A673 (cell line): ENCODE measurements around the gene TBXAS1. TPM values are rescaled to one million over a fixed set of nuclear protein-coding genes. Genes with fewer than 3 reads are reported as not detected.

Experiments
- BruUV-seq: library from RNA; stranded (reverse); fragments of 400-500 nt; replicated peaks from 2 replicates; lab custom pipeline; 2021; lab: Mats Ljungman, UMichigan
- CTCF ChIA-PET: fragments of 300-600 bp; sonication (Branson Sonifier 250); formaldehyde crosslinking; loops from one replicate; lab custom pipeline; 2022; ENCODE audit warnings: antibody characterized with exemption; lab: Charles Lee
- POLR2A ChIA-PET: fragments of 300-600 bp; sonication (Branson Sonifier 250); formaldehyde crosslinking; loops from one replicate; lab custom pipeline; 2022; ENCODE audit warnings: antibody characterized with exemption; ENCODE audit not compliant: low non-redundant PET; lab: Charles Lee
- DNase-seq: peaks from one replicate; pipeline ENCODE4 v3.0.0-alpha.2; 2015; ENCODE audit warnings: low spot score
- H3K27ac ChIP-seq: fragments of 200-600 bp; sonication (generic); 2 replicates; pipeline ENCODE4 v1.5.1; 2016; ENCODE audit warnings: mixed run types, low read depth, mild to moderate bottlenecking, mixed read lengths, antibody characterized with exemption, low read length; ENCODE audit not compliant: poor library complexity, severe bottlenecking
- H3K27me3 ChIP-seq: fragments of 200-600 bp; sonication (generic); replicated peaks from 2 replicates; pipeline ENCODE4 v1.6.1; 2017; ENCODE audit warnings: mixed run types, low read depth, mild to moderate bottlenecking, mixed read lengths, antibody characterized with exemption, low read length; ENCODE audit not compliant: insufficient read depth, poor library complexity
- H3K36me3 ChIP-seq: fragments of 200-600 bp; sonication (generic); 2 replicates; pipeline ENCODE4 v1.6.1; 2016; ENCODE audit warnings: mixed run types, mild to moderate bottlenecking, mixed read lengths, antibody characterized with exemption, low read length; ENCODE audit not compliant: insufficient read depth, poor library complexity, severe bottlenecking
- H3K4me1 ChIP-seq: fragments of 200-600 bp; sonication (generic); 2 replicates; pipeline ENCODE4 v1.6.1; 2017; ENCODE audit warnings: mixed run types, mild to moderate bottlenecking, mixed read lengths, antibody characterized with exemption, low read length; ENCODE audit not compliant: insufficient read depth, poor library complexity, severe bottlenecking
- H3K4me3 ChIP-seq: fragments of 200-600 bp; sonication (generic); 2 replicates; pipeline ENCODE4 v1.5.1; 2016; ENCODE audit warnings: low read depth, mixed run types, mild to moderate bottlenecking, mixed read lengths, low read length; ENCODE audit not compliant: poor library complexity, severe bottlenecking
- H3K9me3 ChIP-seq: fragments of 200-600 bp; sonication (generic); 2 replicates; pipeline ENCODE4 v1.6.1; 2016; ENCODE audit warnings: mixed run types, low read depth, mild to moderate bottlenecking, mixed read lengths, antibody characterized with exemption, low read length; ENCODE audit not compliant: poor library complexity, severe bottlenecking
- EZH2 ChIP-seq: fragments of 200-600 bp; sonication (generic); IDR thresholded peaks from 2 replicates; pipeline ENCODE4 v1.6.1; 2017; ENCODE audit warnings: borderline replicate concordance, low read depth, mild to moderate bottlenecking, mixed read lengths, antibody characterized with exemption, low read length; ENCODE audit not compliant: poor library complexity, severe bottlenecking
- intact Hi-C: fragments of 100-400 bp; cut with micrococcal nuclease; formaldehyde crosslinking; loops from one replicate; pipeline ENCODE4 v1.10.0; 2022; ENCODE audit not compliant: unreplicated experiment
- total RNA-seq: library from RNA; stranded (reverse); gene quantifications from 2 replicates; pipeline ENCODE4 v1.2.3, GENCODE V29; 2021
- TF ChIP-seq, protein P1 (sequence below): fragments of 300-800, 200-600 bp; sonication (generic); conservative IDR thresholded peaks from 2 replicates; pipeline ENCODE4 v1.5.1; 2017; ENCODE audit warnings: low read depth, mild to moderate bottlenecking, antibody characterized with exemption, low read length, moderate library complexity, mixed read lengths

The TBXAS1 gene
- total RNA-seq, 1 experiment from 2014 or later, result 2.5 TPM

DNA sequence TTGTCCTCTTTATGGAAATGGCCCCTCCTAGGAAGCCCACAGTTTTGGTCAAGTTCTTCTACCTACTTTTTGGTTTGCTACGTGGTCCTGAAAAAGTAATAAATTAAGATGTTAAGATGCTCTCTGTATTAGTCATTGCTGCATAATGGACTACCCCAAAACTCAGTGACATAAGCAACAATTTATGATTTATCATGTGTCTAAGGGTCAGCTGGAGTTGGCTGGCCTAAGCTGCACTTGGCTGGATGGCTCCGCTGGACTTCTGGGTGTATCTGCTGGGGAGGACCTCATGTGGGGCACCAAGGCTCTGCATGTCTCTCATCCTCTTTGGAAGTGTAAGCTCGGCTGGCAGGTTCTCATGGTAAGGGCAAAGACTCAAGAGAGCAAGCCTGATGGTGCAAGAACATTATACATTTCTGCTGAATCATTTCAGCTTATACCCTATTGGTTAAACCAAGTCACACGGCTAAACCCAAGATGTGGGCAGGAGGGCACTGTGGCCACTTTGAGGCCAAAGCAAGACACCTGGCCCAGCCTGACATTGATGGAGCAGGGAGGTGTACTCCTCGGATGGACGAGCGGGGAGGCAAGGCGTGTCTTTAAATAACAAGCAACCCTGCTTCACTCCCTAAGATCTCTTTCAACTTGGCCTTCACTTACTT, 47.7 kb downstream of the TBXAS1 start:
- Histone ChIP-seq H3K36me3 (no peaks in the 10 kb centered on the region), H3K27ac (no peak overlapping the region), H3K4me1 (no peaks in the 10 kb centered on the region), H3K27me3 (no peaks in the 10 kb centered on the region), H3K4me3 (no peak overlapping the region), H3K9me3 (no peaks in the 10 kb centered on the region)
- ChIA-PET CTCF (no interaction called here), POLR2A (no interaction called here)
- BruUV-seq, result no TSS peak
- DNase-seq, result no peak
- no peak for TF ChIP-seq EZH2
- TF ChIP-seq, protein P1, sequence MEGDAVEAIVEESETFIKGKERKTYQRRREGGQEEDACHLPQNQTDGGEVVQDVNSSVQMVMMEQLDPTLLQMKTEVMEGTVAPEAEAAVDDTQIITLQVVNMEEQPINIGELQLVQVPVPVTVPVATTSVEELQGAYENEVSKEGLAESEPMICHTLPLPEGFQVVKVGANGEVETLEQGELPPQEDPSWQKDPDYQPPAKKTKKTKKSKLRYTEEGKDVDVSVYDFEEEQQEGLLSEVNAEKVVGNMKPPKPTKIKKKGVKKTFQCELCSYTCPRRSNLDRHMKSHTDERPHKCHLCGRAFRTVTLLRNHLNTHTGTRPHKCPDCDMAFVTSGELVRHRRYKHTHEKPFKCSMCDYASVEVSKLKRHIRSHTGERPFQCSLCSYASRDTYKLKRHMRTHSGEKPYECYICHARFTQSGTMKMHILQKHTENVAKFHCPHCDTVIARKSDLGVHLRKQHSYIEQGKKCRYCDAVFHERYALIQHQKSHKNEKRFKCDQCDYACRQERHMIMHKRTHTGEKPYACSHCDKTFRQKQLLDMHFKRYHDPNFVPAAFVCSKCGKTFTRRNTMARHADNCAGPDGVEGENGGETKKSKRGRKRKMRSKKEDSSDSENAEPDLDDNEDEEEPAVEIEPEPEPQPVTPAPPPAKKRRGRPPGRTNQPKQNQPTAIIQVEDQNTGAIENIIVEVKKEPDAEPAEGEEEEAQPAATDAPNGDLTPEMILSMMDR, result no peak
- intact Hi-C loops, result no loop called here

DNA sequence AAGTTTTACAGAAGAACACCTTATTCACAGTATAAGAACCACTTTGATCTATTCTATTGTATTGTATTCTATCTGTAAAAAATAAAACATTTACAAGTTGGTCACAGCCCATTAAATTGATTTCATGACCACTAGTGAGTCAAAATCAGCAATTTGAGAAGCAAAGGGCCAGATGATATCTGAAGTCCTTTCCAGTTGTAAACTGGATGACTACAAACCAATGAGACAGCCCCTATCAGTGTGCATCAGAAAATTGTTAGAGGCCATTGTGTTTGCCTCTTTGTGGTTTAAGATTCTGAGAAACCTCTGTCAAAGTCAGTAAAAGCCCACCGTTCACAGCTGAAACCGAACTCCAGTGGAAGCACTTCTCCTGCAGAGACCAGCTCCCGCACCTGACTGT, 54.8 kb downstream of the TBXAS1 start:
- no peak for TF ChIP-seq EZH2
- TF ChIP-seq, protein P1, result no peak
- no peaks in the 10 kb centered on the region for H3K4me1 ChIP-seq
- H3K27me3 ChIP-seq, result no peaks in the 10 kb centered on the region
- no peaks in the 10 kb centered on the region for H3K9me3 ChIP-seq
- ChIA-PET CTCF (no interaction called here), POLR2A (no interaction called here)
- intact Hi-C loops, result no loop called here
- no peak overlapping the region for H3K4me3 ChIP-seq
- DNase-seq, result no peak
- BruUV-seq, result no TSS peak
- H3K36me3 ChIP-seq, result no peaks in the 10 kb centered on the region
- H3K27ac ChIP-seq, result no peak overlapping the region

DNA sequence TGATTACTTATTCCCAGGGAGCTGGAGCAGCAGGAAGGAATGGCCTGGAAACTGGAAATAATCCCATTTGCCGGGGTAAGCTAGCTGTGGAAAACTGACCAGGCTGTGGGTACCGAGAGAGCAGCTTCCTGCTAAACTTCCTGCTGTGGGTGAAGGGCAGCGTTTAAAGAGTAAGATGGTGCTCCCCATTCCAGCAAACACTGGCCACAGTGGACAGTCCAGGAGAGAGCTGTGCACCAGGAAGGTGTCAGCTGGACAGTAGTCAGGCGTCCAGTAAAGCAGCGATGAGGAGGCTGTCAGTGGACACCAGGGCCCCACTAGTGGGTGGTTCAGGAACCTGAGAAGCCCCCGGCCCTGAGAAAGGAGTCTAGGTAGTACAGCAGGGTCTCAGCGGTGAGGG, 55.4 kb downstream of the TBXAS1 start:
- no peak overlapping the region for H3K27ac ChIP-seq
- BruUV-seq, result no TSS peak
- intact Hi-C loops, result no loop called here
- no peaks in the 10 kb centered on the region for H3K9me3 ChIP-seq
- no peaks in the 10 kb centered on the region for H3K27me3 ChIP-seq
- no peak overlapping the region for H3K4me3 ChIP-seq
- H3K4me1 ChIP-seq, result no peaks in the 10 kb centered on the region
- H3K36me3 ChIP-seq, result no peaks in the 10 kb centered on the region
- CTCF ChIA-PET, result no interaction called here
- no peak for DNase-seq
- TF ChIP-seq, protein P1, result no peak
- no peak for TF ChIP-seq EZH2
- POLR2A ChIA-PET, result no interaction called here
